GM18907 (cell line): ENCODE data around the gene CTNNA3.

Experiments used
- ATAC-seq: cut with Tn5 transposase; IDR thresholded peaks from one replicate; pipeline ENCODE4 v1.9.1; 2021; ENCODE audit warnings: mild to moderate bottlenecking, moderate library complexity; ENCODE audit not compliant: unreplicated experiment

CTNNA3 gene

GRCh38 chr10:66717231-66717981, 978.6 kb downstream of the CTNNA3 start:
- ATAC-seq, result no peak

GRCh38 chr10:66714741-66715140, 981.3 kb downstream of the CTNNA3 start:
- ATAC-seq, result no peak

GRCh38 chr10:66713387-66713786, 982.6 kb downstream of the CTNNA3 start:
- no peak for ATAC-seq

- no peak for ATAC-seq
These were observed 997.9 kb downstream of the CTNNA3 start for GRCh38 chr10:66698069-66698468.

- ATAC-seq, result no peak
These were observed 1000.9 kb downstream of the CTNNA3 start for GRCh38 chr10:66695046-66695445.

GRCh38 chr10:66684581-66684980, 1011.4 kb downstream of the CTNNA3 start:
- no peak for ATAC-seq

- no peak for ATAC-seq
These were observed 1015.1 kb downstream of the CTNNA3 start for GRCh38 chr10:66680886-66681285.

- ATAC-seq, result no peak
These were observed 1017.5 kb downstream of the CTNNA3 start for GRCh38 chr10:66678521-66678920.

GRCh38 chr10:66673071-66673470, 1022.9 kb downstream of the CTNNA3 start:
- ATAC-seq, result no peak

- ATAC-seq, result no peak
These were observed 1024.4 kb downstream of the CTNNA3 start for GRCh38 chr10:66671562-66671961.

GRCh38 chr10:66671064-66671463, 1024.9 kb downstream of the CTNNA3 start:
- no peak for ATAC-seq

GRCh38 chr10:66656499-66656898, 1039.5 kb downstream of the CTNNA3 start:
- no peak for ATAC-seq

- ATAC-seq, result no peak
These were observed 1041.1 kb downstream of the CTNNA3 start for GRCh38 chr10:66654861-66655260.

GRCh38 chr10:66651308-66652082, 1044.5 kb downstream of the CTNNA3 start:
- no peak for ATAC-seq

GRCh38 chr10:66649626-66650025, 1046.4 kb downstream of the CTNNA3 start:
- no peak for ATAC-seq

GRCh38 chr10:66642217-66642616, 1053.8 kb downstream of the CTNNA3 start:
- no peak for ATAC-seq

GRCh38 chr10:66639371-66639770, 1056.6 kb downstream of the CTNNA3 start:
- no peak for ATAC-seq

- ATAC-seq, result no peak
These were observed 1058.5 kb downstream of the CTNNA3 start for GRCh38 chr10:66637273-66638036.

- no peak for ATAC-seq
These were observed 1066.0 kb downstream of the CTNNA3 start for GRCh38 chr10:66629996-66630395.

GRCh38 chr10:66627156-66627555, 1068.8 kb downstream of the CTNNA3 start:
- peak; percentile 61 for ATAC-seq
